Retinal pigment epithelial cell (primary cell): ENCODE data around the gene ESRP2.

Experiments used
- DNase-seq: peaks from one replicate; pipeline ENCODE4 v3.0.0-alpha.2; 2010; ENCODE audit warnings: low read depth
- H3K4me3 ChIP-seq: 2 replicates; pipeline ENCODE4 v1.5.1; 2011; ENCODE audit warnings: mild to moderate bottlenecking, low read length, control low read depth, moderate library complexity
- CTCF ChIP-seq: conservative IDR thresholded peaks from 2 replicates; pipeline ENCODE4 v1.5.1; 2011; ENCODE audit warnings: low read depth, low read length, control low read depth, inconsistent platforms

Gene ESRP2

GRCh38 chr16:68190081-68190480 lies 45.8 kb downstream of the ESRP2 start:
- H3K4me3 ChIP-seq = no peak overlapping the region
- DNase-seq = no peak
- no peak for TF ChIP-seq CTCF

GRCh38 chr16:68188170-68188569 lies 47.8 kb downstream of the ESRP2 start:
- no peak overlapping the region for H3K4me3 ChIP-seq
- DNase-seq = no peak
- no peak for TF ChIP-seq CTCF

- no peak overlapping the region for H3K4me3 ChIP-seq
- DNase-seq = no peak
- no peak for TF ChIP-seq CTCF
Observed at GRCh38 chr16:68187505-68187904, 48.4 kb downstream of the ESRP2 start.

GRCh38 chr16:68186877-68187276 lies 49.0 kb downstream of the ESRP2 start:
- no peak for DNase-seq
- H3K4me3 ChIP-seq = no peak overlapping the region
- no peak for TF ChIP-seq CTCF

GRCh38 chr16:68183046-68183445 lies 52.9 kb downstream of the ESRP2 start:
- no peak for DNase-seq
- TF ChIP-seq CTCF = no peak
- H3K4me3 ChIP-seq = no peak overlapping the region

GRCh38 chr16:68179855-68180254 lies 56.1 kb downstream of the ESRP2 start:
- H3K4me3 ChIP-seq = no peak overlapping the region
- no peak for DNase-seq
- TF ChIP-seq CTCF = no peak

GRCh38 chr16:68179196-68179795 lies 56.6 kb downstream of the ESRP2 start:
- no peak for DNase-seq
- no peak for TF ChIP-seq CTCF
- H3K4me3 ChIP-seq = no peak overlapping the region
